ENCODE data around the gene MAP3K7CL. TPM values are rescaled to one million over a fixed set of nuclear protein-coding genes. Genes with fewer than 3 reads are reported as not detected.

MAP3K7CL gene
- total and polyA plus RNA-seq, 2 of the 8 experiments (the other 6 are each of a cell fraction or from before 2014, with no cell fraction given), result not detected

- no peaks in the 10 kb centered on the region for H3K79me2 ChIP-seq (ENCODE audit: control insufficient read depth in 1 of 2, insufficient read depth in 2 of 2, low read length in 2 of 2)
- no peak overlapping the region for H2BK20ac ChIP-seq (ENCODE audit: low read length)
- H2AK5ac ChIP-seq (ENCODE audit: low read depth, low read length), result no peak overlapping the region
- H3K18ac ChIP-seq (ENCODE audit: extremely low read depth, low read length), result no peak overlapping the region
- H2BK15ac ChIP-seq (ENCODE audit: low read length), result no peak overlapping the region
- no peaks in the 10 kb centered on the region for H3K9me3 ChIP-seq (ENCODE audit: insufficient read depth in 2 of 2, low read depth in 1 of 2, low read length in 1 of 2)
- ChIA-PET POLR2A (ENCODE audit: partially characterized antibody) (no interaction called here), CTCF (ENCODE audit: partially characterized antibody) (interaction anchor here (2.7 kb wide), 1 partner anchor 11 kb away, joined by 7 read pairs; no protein-coding TSS in a partner anchor)
- H2BK120ac ChIP-seq (replicated peaks; ENCODE audit: low read depth, low read length), result no peak overlapping the region
- no peak overlapping the region for H3K4me2 ChIP-seq (ENCODE audit: insufficient read depth in 1 of 2, low read depth in 2 of 2, low read length in 2 of 2)
- H3K14ac ChIP-seq (ENCODE audit: insufficient read length), result no peak overlapping the region
- H3K9ac ChIP-seq (replicated peaks in 1 of 4; ENCODE audit: extremely low read depth in 1 of 4, low read depth in 3 of 4, low read length in 3 of 4), result no peak overlapping the region
- FAIRE-seq (no peak), DNase-seq (ENCODE audit: low read depth in 1 of 2, low spot score in 2 of 2) (no peak)
- no peak overlapping the region for H3K4ac ChIP-seq (replicated peaks; ENCODE audit: insufficient read length, low read depth, low read length)
- H2AFZ ChIP-seq (ENCODE audit: low read length), result no peak overlapping the region
- H3K23ac ChIP-seq (ENCODE audit: insufficient read length), result no peak overlapping the region
- H3K36me3 ChIP-seq (ENCODE audit: control insufficient read depth in 2 of 4, insufficient read depth in 4 of 4, low read length in 3 of 4), result no peaks in the 10 kb centered on the region
- H3K79me1 ChIP-seq (ENCODE audit: low read depth, low read length), result no peaks in the 10 kb centered on the region
- no peak overlapping the region for H2BK5ac ChIP-seq (ENCODE audit: low read depth, low read length)
- no peak overlapping the region for H2BK12ac ChIP-seq (ENCODE audit: low read depth, low read length)
- H3K4me1 ChIP-seq (replicated peaks in 1 of 4; ENCODE audit: control insufficient read depth in 3 of 4, insufficient read depth in 4 of 4, low read length in 3 of 4), result no peaks in the 10 kb centered on the region
- no peak overlapping the region for H3K27ac ChIP-seq (ENCODE audit: low read depth, low read length)
- no peak overlapping the region for H3K4me3 ChIP-seq (ENCODE audit: extremely low read depth in 1 of 4, insufficient read depth in 2 of 4, low read depth in 3 of 4, low read length in 4 of 4)
- TF ChIP-seq TCF12 (IDR thresholded peaks at IDR 0.05; ENCODE audit: low read depth, low read length) (no peak), TBP (IDR thresholded peaks at IDR 0.05; ENCODE audit: low read depth, low read length) (no peak), TAF1 (IDR thresholded peaks at IDR 0.05; ENCODE audit: low read depth, low read length) (no peak), EGR1 (IDR thresholded peaks at IDR 0.05; ENCODE audit: borderline replicate concordance, low read depth, low read length) (no peak), PHF8 (conservative IDR thresholded peaks at IDR 0.05; ENCODE audit: low read depth, low read length) (no peak), SRF (IDR thresholded peaks at IDR 0.05; ENCODE audit: low read depth, low read length) (no peak), ASH2L (IDR thresholded peaks at IDR 0.05; ENCODE audit: low read length) (no peak), NANOG (IDR thresholded peaks at IDR 0.05; ENCODE audit: insufficient read depth, low read depth, low read length, poor library complexity, severe bottlenecking) (no peak), BCL11A (IDR thresholded peaks at IDR 0.05; ENCODE audit: low read depth in 2 of 2, low read length in 2 of 2) (no peak), ZNF274 (IDR thresholded peaks at IDR 0.05; ENCODE audit: borderline replicate concordance, extremely low read depth, low read length) (no peak), KDM4A (IDR thresholded peaks at IDR 0.05; ENCODE audit: low read depth, low read length, severe bottlenecking) (no peak), ATF3 (IDR thresholded peaks at IDR 0.05; ENCODE audit: insufficient read depth, low read depth, low read length) (no peak)
- H4K8ac ChIP-seq (ENCODE audit: extremely low read depth, insufficient read depth, low read length), result no peak overlapping the region
- H3K23me2 ChIP-seq (ENCODE audit: low read depth, low read length), result no peaks in the 10 kb centered on the region
- no peak overlapping the region for H3K56ac ChIP-seq (replicated peaks; ENCODE audit: insufficient read length, low read depth, low read length)
- H4K91ac ChIP-seq (replicated peaks; ENCODE audit: insufficient read length, low read length), result no peak overlapping the region
- no peaks in the 10 kb centered on the region for H4K20me1 ChIP-seq (replicated peaks in 1 of 2; ENCODE audit: control insufficient read depth in 1 of 2, insufficient read depth in 2 of 2, low read length in 2 of 2)
- H3K27me3 ChIP-seq (replicated peaks in 1 of 4; ENCODE audit: control insufficient read depth in 3 of 4, extremely low read depth in 1 of 4, insufficient read depth in 3 of 4, low read length in 3 of 4), result no peaks in the 10 kb centered on the region
- 93% methylated on average over 2 of the region's 2 CpGs; no CpG with 5 or more reads in 1 of the 2 experiments for WGBS, 2 experiments (ENCODE audit: extremely low coverage in 1 of 2, insufficient coverage in 1 of 2, insufficient read length in 1 of 2, insufficient replicate concordance in 2 of 2, low coverage in 1 of 2, low lambda C conversion rate in 2 of 2, missing lambda C conversion rate in 1 of 2)
- no peak overlapping the region for H4K5ac ChIP-seq (ENCODE audit: insufficient read length, low read depth, low read length)
Measured at GRCh38 chr21:29102791-29103257, 27.6 kb upstream of the MAP3K7CL start.
